GM18519 (cell line): ENCODE data around the gene PLS1.

Experiments used
- ATAC-seq: cut with Tn5 transposase; IDR thresholded peaks from one replicate; pipeline ENCODE4 v1.9.1; 2021; ENCODE audit warnings: mild to moderate bottlenecking, moderate library complexity; ENCODE audit not compliant: unreplicated experiment, low FRiP score

The PLS1 gene

DNA sequence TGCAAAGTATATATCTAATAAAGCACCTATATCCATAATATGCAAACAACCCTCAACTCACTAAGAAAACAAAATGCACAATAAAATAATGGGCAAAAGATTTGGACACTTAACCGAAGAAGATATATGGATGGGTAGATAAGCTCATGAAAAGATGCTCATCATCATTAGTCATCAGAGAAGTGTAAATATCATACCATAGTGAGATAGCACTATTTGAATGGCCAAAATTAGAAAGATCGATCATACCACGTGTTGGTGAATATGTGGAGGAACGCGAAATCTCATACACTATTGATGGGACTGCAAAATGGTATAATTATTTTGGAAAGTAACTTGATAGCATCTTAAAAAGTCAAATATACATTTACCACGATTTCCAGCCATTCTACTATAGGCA is 40.5 kb downstream of the PLS1 start:
- ATAC-seq = no peak

DNA sequence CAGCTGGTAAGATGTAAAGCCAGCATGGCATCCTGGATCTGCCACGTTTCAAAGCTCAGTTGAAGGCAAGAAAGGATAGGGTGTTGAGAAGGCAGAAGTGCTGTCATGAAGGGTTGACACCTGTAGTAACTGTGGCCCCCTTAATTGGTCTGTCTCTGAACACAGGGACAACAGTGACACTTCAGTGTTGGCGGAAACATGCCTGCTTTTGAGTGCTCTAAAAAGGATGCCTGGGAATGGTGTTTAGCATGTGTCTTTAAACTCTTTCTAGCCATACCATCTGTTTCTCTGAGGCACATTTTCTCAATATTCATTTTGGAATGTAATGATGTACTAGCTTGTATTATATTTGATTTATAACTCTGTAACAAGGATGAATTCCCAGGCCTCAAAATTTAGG is 42.1 kb downstream of the PLS1 start:
- no peak for ATAC-seq

DNA sequence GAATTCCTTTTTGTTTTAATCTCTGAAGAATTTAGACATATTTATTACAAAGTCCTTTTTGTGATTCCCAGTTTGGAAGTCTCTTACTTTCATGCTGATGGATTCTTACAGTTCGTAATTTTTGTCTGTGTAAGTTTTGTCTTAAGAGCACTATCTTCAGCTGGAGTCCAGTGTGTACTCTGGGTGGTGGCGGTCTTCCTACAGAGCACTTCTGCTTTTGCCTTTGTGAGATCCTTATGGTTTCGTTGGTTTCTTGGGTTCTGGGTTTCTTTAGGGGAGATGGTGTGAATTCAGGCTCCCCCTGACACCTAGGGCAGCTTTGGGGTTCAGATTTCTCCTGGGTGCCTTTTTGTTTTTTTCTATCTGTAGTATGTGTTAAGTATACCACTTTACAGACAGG is 45.3 kb downstream of the PLS1 start:
- no peak for ATAC-seq

DNA sequence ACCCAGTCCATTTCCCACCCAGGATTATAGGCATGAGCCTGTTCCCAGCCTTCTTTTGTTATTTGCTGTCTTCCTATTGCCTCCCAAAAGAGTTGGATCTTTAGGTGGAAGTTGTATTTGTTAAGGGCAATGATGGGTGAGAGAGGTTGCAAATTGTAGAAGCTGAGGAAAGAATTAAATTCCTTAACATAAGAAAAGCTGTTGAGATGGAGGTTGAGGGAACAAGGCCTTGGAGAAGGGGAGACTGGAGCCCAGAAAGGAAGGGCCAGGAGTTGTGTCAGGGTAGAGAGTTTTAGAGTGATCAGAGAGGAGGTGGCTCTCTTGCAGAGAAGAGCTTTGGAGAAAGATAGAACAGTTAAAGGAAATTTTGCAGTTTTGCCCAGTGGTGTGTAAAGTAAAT is 46.8 kb downstream of the PLS1 start:
- no peak for ATAC-seq

DNA sequence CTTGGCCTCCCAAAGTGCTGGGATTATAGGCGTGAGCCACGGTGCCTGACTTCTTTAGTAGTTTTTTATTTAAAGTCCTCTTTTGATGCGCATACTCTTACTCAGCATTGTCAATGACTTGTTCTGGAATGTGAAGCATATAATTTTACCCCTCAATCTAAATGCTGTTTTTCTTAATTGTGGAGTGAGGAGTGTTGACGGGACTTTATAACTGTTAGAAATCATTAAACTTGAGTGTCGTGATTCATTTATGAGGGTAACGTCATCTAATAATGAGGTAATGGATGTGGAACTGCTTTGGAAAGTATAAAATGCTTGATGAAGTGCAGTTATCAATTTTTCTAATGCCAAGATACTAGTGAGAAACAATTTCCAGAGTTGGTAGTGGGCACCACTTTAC is 48.3 kb downstream of the PLS1 start:
- no peak for ATAC-seq

DNA sequence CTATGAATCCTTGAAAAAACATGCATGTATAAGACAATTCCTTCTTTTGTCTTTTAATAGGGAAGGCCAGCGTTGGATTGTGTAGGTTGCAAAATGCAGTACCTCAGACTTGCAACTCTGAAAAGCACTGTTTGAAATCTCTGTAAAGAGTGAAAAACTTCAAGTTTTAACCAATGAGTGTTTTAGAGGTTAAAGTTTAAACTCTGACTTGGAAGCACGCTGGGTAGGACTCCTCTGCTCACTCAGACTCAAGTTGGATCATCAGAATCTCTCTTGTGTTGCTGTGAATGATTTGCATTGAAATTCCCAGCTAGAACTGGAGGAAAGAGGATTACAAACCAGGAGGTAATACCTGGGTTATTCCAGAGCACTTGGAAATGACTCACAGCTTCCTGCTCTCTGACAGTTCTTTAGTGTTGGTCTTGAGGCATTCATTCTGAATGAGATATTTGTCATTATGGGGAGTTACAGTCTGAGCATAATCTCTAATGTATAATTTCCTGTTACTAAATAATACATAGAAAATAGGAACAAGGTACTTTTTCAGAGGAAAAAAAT is 49.1 kb downstream of the PLS1 start:
- ATAC-seq = no peak

DNA sequence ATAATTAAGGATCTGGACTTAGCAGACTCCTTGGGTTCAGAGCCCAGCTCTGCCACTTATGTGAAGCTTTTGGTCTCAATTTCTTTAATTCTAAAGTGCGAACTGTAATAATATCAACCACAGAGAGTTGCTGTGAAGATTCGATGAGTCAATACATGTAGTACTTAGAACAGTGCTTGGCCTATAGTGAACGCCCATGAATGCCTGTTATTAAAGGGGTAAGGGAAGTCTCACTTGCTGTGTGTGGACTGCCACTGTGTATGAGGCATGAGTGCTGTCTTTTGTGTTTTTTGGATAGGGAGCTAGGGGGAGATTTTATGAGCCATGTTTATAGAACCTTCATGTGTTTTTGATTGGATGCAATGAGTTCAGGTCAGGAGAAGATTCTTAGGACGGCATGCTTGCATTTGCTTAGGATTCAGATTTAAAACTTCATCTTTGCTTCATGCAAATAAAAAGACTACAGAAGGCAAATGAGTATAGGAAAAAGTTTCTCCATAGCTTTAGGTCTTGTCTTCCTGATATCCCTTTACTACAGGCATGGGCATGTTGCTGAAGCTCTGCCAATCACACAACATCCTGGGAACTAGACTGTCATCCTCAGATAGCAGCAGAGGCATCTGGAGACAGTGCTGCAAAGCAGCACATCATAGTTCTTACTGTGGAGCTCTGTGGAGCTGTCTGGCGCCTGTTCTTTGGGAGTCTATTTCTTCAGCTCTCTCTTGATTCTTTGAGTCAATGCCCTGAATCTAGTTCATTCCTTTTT is 50.0 kb downstream of the PLS1 start:
- no peak for ATAC-seq

DNA sequence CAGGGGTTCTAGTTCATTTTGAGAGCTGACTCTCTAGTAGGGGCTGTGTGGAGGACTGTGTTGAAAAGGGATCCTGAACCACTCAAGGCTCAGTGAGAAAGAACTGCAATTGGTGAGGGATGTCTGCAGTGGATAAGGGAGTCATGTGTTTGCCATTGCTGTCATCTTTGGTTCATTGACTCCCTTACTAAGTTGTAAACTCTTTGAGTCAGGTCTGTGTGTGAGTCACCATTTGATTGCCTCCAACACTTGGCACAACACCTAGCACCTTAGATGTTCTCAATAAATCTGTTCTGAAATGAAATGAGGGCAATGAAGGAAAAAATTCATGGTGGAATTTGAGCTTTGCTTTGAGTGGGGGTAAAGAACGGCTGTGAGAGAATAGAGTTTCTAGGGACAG is 51.7 kb downstream of the PLS1 start:
- no peak for ATAC-seq

DNA sequence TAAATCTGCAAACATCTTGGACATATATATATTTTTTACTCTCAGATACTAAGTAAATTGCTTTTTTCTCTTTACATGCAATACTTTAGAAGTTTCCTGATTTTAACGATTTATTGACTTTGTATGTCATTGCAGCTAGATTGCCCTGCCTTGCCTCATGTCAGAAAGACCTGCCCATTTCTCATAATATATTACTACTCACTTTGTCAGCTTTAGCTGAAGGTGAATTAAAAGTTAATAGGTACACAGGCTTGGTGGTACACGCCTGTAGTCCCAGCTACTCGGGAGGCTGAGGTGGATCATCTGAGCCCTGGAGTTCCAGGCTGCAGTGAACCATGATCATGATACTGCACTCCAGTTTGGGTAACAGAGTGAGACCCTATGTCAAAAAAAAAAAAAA is 52.8 kb downstream of the PLS1 start:
- no peak for ATAC-seq

DNA sequence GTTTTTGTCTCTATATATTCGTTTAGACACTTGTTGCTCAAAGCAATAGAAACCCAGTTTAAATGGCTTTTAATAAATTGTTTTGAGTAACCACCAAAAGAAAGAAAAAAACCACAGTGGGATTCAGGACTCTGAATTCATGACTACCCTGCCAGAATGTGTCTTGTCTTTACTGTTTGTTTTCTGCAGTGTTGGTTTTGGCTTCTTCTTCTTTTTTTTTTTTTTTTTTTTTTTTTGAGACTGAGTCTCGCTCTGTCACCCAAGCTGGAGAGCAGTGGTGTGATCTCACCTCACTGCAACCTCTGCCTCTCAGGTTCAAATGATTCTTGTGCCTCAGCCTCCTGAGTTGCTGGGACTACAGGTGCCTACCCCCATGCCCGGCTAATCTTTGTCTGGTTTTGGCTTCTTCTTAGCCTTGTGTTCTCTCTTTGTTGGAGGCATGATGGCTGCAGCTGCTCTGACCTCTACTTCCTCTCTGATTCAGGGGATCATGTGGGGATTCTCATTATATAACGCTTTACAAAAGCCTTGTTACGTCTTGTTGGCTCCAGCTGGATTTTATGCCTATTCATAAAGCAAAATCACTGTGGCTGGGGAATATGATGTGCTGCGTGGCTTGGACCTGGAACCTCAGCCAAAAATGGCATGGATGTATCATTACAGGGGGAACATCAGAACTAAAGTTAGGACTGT is 54.0 kb downstream of the PLS1 start:
- ATAC-seq = no peak

DNA sequence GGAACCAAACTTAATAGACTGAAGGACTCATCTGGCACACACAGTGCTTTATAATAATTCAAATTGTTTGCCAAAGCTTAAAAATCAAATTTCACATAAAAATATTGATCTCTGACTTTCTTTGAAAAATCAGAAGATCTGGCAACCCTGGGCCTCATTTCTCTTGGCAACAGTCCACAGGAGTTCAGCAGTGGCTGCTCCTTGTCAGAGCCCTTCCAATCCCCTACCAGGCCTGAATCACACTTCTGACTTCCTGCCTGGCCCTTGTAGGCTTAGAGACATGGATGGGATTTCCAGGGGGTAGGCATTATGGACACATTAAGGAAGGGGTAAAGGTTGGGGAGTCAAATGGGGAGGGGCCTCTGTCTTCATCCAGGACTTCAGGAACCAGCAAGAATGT is 55.5 kb downstream of the PLS1 start:
- ATAC-seq = no peak

DNA sequence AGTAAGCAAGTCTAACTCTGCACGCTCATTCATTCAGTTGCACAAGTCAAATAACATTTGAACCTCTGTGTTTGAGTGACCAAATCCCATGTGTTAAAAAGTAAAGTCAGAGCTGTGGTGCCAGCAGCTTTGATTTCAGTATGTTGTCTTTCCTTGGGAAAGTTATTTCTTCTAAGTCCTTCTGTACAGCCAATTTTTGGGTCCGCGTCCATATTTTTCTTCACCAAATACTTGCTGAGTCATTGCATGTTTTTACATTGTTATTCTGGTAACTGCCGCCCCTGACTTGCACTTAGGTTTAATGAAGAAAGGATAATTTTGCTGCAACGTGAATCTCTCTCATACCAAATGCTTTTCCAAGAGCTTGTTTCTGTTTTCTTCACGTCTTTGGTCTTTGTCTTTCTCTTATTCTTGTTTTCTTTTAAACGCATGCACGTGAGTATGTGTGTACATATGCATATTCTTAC is 56.7 kb downstream of the PLS1 start:
- no peak for ATAC-seq

DNA sequence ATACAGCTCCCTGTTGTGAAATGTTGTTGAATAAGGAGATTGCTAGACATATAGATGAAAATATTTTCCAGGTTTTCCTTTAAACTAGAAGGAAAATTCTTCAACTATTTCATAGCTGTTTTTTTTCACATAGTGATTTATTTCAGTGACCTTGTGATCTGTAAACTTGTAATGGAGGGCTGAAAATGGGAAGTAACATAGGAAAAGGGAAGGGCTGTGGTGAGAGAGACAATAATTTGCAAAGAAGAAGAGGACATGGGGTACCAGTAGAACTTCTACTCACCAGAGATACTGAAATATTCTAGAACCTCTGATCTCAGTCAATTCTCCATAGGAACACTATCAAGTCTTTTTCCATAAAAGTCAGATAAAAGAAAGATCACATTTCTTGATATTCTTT is 60.4 kb downstream of the PLS1 start:
- ATAC-seq = no peak

DNA sequence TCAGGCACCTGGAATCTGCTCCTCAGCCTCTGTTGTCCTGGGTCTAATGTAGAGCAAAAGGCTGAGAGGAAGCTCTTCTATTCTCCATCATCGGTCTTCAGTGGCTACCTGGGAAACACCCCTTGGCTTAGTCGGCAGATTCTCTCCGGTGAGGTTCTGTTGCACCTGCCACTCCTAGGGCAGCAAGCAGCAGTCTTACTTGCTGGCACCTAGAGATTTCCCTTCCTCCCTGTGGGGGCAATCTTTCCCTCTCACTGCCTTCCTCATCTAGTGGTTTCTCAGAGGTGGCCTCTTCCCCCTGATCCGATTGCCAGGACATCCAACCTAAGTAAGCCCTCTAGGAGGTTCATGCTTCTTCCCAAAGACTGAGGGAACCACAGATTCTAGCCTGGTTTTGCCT is 60.8 kb downstream of the PLS1 start:
- no peak for ATAC-seq

DNA sequence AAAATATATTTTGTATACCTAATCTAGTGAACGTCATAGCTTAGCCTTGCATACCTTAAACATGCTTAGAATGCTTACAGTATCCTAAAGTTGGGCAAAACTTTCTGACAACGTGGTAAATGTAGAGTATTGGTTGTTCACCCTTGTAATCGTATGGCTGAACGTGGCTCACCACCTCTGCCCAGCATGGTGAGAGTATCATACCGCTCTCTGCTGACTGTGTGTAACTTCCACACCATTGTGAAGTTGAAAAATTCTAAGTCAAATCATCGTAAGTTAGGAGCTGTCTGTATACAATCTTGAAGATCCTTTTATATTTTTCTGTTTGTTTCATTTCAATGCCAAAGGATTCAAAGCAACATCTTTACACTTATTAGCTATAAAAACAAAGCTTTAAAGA is 64.2 kb downstream of the PLS1 start:
- ATAC-seq = no peak

DNA sequence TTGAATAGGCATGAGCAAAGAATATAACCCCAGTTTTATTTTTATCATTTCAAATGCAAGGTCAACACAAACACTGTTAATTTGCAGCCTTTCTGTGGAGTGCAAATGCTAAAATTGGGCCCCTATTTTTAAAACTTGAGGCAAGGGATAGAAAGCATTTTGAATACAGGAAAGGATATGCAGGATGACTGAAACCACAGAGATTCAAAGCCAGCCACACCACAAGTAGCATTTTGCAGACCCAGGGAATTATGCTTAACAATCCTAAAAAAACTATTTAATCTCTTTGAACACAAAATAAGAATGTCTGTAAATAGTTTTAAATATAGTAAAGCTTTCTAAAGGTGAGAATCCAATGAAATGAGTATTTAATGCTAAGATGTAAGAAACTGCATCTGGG is 64.7 kb downstream of the PLS1 start:
- no peak for ATAC-seq

DNA sequence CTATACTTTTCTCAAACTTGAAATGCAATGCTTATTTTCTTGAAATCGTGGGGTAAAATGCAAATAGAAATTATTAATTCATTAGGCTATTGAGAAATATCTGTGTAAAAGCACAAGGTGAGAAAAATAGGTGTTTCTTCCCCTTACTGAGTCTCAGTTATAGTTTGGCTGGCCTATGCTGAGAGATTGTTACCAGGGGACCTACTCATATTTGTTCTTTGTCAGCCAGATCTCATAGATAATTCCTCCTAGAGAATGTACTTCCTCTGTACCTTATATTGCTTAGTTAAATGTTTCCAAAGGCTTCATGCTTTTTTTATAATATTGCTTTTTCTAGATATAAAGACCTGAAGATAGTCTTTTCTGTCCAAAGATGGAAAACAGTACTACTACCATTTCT is 67.7 kb downstream of the PLS1 start:
- ATAC-seq = no peak

DNA sequence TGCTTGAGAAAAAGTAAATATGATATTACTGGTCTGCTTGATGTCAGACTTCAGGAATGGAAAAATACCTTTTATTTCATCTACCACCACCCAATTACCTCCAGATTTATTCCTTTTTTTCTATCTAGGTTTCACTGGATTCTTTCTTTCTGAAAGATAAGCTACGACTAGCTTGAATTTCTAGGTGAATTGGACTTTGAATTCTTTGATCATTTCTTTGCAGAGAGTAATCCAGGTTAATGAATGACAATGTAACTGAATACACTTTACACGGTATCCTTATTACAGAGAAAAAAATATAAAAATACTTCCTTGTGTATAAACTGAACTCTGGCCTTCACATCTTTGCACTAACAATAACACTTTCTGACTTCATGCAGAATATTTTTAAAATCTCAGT is 68.1 kb downstream of the PLS1 start:
- no peak for ATAC-seq

DNA sequence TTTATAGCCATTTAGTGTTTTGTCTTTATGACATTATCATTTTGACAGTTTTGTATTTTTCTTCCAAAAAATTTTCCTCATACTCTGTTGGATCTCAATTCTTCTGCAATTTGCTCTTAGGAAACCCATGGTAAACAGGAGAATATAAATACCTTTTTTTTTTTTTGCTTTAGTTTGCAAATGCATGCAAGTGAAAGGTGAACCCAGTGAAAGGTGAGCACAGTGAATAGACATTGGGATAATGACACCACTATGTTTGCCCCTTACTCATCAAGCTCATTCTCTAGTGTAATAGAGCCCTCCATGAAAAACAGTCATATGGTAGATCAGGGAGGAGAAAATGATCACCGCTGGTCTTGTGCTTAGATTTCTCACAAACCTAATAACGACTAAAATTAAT is 68.6 kb downstream of the PLS1 start:
- no peak for ATAC-seq

DNA sequence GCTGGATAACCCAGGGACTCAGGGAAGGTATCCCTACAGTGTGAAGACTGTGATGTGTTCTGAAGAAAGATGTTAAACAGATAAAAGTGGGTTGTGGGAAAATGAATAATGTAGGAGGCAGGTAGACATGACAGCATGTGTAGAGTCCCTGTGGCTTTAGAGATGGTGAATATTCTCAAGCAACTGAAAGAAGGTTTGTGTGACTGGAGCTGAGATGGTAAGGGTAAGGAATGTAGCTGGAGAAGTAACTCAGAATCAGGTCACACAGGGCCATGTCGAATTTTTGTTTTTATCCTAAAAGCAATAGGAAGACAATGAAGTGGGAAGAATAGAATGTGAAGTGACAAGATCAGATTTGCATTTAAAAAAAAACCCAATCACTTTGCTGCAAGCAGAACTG is 73.9 kb downstream of the PLS1 start:
- ATAC-seq = no peak

DNA sequence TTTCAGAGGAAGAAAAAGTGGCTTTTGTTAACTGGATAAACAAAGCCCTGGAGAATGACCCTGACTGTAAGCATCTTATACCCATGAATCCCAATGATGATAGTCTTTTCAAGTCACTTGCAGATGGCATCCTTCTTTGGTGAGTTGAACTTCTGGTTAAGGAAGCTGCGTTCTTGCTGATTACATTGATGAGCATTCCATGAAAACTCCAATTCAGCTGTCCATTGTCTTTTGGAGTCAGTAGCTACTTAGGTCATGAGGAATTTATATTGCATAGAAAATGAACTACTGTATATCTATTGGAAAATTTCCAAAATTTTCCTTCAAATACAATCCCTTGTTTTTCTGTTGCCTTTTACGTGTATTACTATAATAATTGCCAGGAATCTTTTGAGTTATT is 80.0 kb downstream of the PLS1 start:
- ATAC-seq = no peak

DNA sequence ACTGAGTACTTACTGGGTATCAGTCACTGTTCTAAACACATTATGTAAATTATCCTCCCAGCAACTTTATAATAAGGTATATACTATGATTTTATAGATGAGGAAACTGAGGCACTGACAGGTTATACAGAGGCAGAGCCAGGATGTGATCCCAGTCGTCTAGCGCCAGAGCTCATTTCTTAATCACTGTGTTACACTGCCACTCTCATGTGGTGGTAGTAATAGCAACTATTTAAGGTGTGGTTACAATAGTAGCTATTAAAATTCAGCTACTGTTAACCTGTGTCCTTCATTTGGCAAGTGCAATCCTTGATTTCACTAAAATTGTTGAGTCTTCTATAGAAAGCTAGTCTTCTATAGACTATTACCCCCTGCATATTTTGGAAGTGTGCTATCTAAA is 84.5 kb downstream of the PLS1 start:
- no peak for ATAC-seq
